HG03575 (cell line): ENCODE data around the gene PAIP2B.
"Not testable (repeated sequence)": the region's sequence is repeated elsewhere in the genome, so short reads cannot be mapped to it uniquely, and the experiment has no call there.

Experiments
- ATAC-seq: cut with Tn5 transposase; IDR thresholded peaks from one replicate; pipeline ENCODE4 v1.9.1; 2021; ENCODE audit not compliant: unreplicated experiment, insufficient number of reproducible peaks, low FRiP score; ENCODE audit errors: extremely low read depth

The PAIP2B gene

GRCh38 chr2:71226965-71227560 lies at the start of gene PAIP2B:
PAIP2B (minus strand) TSS chr2:71227103; CDS start chr2:71202589, 24,514 bp downstream.
- ATAC-seq = peak; percentile 89

- no peak for ATAC-seq
Observed at GRCh38 chr2:71275939-71276310, 49.0 kb upstream of the PAIP2B start.

GRCh38 chr2:71269511-71270090 lies 42.7 kb upstream of the PAIP2B start:
- no peak for ATAC-seq

GRCh38 chr2:71263386-71263785 lies 36.5 kb upstream of the PAIP2B start:
- ATAC-seq = no peak

- no peak for ATAC-seq
Observed at GRCh38 chr2:71261534-71261933, 34.6 kb upstream of the PAIP2B start.

GRCh38 chr2:71256421-71256820 lies 29.5 kb upstream of the PAIP2B start:
- no peak for ATAC-seq

GRCh38 chr2:71254776-71255175 lies 27.9 kb upstream of the PAIP2B start:
- no peak for ATAC-seq

- no peak for ATAC-seq
Observed at GRCh38 chr2:71254078-71254477, 27.2 kb upstream of the PAIP2B start.

GRCh38 chr2:71253476-71253875 lies 26.6 kb upstream of the PAIP2B start:
- ATAC-seq = no peak

GRCh38 chr2:71252862-71253261 lies 26.0 kb upstream of the PAIP2B start:
- ATAC-seq = no peak

GRCh38 chr2:71250935-71251334 lies 24.0 kb upstream of the PAIP2B start:
- no peak for ATAC-seq

GRCh38 chr2:71244302-71244660 lies 17.4 kb upstream of the PAIP2B start:
- no peak for ATAC-seq

- ATAC-seq = no peak
Observed at GRCh38 chr2:71243634-71244301, 16.9 kb upstream of the PAIP2B start.

GRCh38 chr2:71240794-71241193 lies 13.9 kb upstream of the PAIP2B start:
- no peak for ATAC-seq

GRCh38 chr2:71238089-71238488 lies 11.2 kb upstream of the PAIP2B start:
- no peak for ATAC-seq

GRCh38 chr2:71235930-71236587 lies 9.2 kb upstream of the PAIP2B start:
- no peak for ATAC-seq

- not testable (repeated sequence) for ATAC-seq
Observed at GRCh38 chr2:71233072-71233471, 6.2 kb upstream of the PAIP2B start.

GRCh38 chr2:71226096-71226964 lies 573 bp downstream of the PAIP2B start:
- ATAC-seq = no peak

GRCh38 chr2:71224935-71225334 lies 2.0 kb downstream of the PAIP2B start:
- ATAC-seq = no peak
